Activated gamma-delta T cell (primary cell): ENCODE data around the gene CRYGN.
A peak's percentile ranks its signal among the peaks of the same experiment; 100 is the strongest.

Source experiments
- DNase-seq: peaks from one replicate; lab custom pipeline; 2025; lab: John Stamatoyannopoulos, UW

Gene CRYGN

GRCh38 chr7:151459726-151460473, 20.0 kb upstream of the CRYGN start:
- DNase-seq, result no peak

GRCh38 chr7:151457534-151457933, 17.6 kb upstream of the CRYGN start:
- no peak for DNase-seq

- no peak for DNase-seq
Measured at GRCh38 chr7:151456782-151457181, 16.8 kb upstream of the CRYGN start.

- no peak for DNase-seq
Measured at GRCh38 chr7:151456276-151456675, 16.3 kb upstream of the CRYGN start.

- DNase-seq, result no peak
Measured at GRCh38 chr7:151455690-151456089, 15.7 kb upstream of the CRYGN start.

GRCh38 chr7:151454932-151455530, 15.1 kb upstream of the CRYGN start:
- DNase-seq, result no peak

DNA sequence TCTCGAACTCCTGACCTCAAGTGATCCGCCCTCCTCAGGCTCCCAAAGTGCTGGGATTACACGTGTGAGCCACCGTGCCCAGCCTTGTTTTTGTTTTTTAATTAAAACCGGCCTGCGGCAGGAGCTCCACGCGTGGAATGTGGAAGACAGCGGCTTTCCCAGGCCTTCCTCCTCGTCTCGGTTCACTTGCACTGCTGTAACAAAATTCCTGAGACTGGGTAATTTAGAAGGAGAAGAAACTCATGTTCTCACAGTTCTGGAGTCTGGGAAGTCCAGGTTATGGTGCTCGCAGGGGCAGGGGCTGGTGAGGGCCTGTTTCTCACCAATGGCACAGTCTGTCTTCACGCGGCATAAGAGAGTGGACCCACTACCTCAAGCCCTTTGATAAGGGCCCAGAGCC, 14.4 kb upstream of the CRYGN start:
- DNase-seq, result no peak

- DNase-seq, result no peak
Measured at GRCh38 chr7:151453326-151453791, 13.4 kb upstream of the CRYGN start.

GRCh38 chr7:151452680-151453325, 12.9 kb upstream of the CRYGN start:
- no peak for DNase-seq

DNA sequence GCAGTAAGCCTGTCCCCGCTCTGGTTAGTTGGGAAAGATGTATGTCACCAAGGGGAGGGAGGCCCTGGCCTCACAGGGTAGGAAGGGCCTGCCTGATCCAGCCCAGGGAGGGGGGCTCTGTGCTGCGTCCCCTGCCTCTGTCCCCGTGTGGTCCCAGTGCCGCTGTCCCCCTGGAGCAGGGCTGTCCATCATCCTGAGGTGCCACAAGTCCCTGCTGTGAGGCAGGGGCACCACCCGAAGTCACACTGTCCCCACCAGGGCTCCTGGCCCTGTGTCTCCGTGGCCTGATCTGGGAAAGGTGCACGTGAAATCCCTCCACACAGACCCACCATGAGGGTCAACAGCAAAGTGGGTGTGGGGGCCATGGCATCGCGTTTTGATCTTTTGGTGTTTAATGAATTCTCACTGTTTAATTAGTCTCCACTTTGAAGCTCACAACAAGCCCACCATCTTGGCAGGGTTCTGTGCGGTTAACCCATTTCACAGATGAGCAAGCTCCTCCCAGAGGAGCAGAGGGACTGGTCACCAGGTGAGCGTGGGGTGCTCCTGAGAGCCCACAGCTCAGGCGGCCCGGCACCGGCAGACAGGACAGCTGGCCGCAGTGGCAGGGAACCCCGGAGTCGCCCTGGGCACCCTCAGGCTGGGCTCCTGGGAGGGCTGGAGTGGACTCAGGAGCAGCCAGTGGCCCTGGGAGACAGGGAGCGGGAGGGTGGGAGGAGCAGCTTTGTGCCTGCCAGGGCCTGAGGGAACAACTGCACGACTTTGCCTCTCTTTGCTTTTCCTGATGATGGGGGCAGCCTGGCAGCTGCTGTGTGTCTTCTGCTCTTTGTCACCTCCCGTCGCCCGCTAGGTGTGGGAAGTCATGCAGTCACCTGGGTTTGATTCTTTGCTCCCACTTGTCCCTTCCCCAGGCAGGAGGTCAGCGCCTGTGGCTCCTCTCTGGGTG, 12.0 kb upstream of the CRYGN start:
- DNase-seq, result no peak

DNA sequence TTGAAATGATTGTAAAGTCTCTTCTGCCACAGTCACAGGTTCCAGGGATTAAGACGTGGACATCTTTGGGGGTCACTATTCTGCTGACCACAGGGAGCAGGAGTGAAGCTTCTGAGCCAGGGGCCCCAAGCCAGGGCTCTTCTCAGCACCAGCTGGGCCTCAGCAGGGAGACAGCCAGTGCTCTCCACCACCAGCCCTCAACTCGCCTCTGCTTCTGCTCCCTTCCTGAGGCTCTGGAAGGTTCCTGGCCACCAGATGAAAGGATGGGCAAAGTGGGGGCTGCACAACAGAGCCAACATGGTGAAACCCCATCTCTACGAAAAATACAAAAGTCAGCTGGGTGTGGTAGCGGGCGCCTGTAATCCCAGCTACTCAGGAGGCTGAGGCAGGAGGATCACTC, 11.2 kb upstream of the CRYGN start:
- DNase-seq, result no peak

- no peak for DNase-seq
Measured at GRCh38 chr7:151449990-151450389, 10.0 kb upstream of the CRYGN start.

- DNase-seq, result peak; percentile 42
Measured at GRCh38 chr7:151448261-151449252, 8.6 kb upstream of the CRYGN start.

DNA sequence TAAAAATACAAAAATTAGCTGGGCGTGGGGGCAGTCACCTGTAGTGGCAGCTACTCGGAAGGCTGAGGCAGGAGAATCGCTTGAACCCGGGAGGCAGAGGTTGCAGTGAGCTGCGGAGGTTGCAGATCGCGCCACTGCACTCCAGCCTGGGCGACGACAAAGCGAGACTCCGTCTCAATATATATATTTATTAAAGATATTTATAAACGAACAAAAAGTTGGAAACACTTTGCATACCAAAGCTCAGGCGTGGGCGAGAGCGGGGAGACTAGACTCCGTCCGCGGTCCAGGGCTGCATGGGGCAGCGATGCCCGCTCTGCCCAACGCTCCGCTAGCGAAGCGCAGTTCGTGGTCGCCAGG, 7.9 kb upstream of the CRYGN start:
- no peak for DNase-seq

DNA sequence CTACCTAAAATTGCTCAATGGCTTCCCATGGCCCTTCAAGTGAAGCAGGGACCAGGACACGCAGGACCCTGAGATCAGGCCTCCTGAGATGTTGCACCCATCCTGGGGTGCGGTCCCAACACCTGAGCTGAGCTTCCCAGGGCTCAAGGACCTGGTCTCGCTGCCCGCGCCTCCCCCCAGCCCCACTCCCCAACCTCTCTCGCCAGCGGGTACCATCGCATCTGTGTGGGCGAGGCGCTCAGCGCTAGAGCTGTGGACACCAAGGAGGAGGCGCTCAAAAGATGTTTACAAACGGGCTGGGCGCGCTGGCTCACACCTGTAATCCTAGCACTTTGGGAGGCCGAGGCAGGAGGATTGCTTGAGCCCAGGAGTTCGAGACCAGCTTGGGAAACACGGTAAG, 7.4 kb upstream of the CRYGN start:
- no peak for DNase-seq

DNA sequence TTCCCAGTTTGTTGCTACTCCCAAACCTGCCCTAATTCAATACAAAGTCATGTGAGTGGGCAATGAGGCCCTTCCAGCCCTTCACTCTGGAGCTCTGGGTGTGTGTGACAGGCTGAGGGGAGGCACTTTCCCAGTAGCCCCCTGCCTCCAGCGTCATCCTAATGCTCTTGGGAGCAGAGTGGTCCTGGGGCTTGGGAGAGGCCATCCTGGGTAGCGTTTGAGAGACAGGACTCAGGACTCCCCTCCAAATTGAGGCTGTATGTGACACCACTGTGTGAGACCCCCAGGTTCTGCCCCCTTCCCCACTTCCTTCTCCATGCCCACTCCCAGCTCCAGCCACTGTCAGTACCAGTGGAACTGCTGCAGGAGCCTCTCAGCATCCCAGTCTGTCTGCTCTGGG, 6.5 kb upstream of the CRYGN start:
- DNase-seq, result no peak

GRCh38 chr7:151444632-151445031, 4.7 kb upstream of the CRYGN start:
- DNase-seq, result no peak

GRCh38 chr7:151442776-151443496, 3.0 kb upstream of the CRYGN start:
- DNase-seq, result no peak

DNA sequence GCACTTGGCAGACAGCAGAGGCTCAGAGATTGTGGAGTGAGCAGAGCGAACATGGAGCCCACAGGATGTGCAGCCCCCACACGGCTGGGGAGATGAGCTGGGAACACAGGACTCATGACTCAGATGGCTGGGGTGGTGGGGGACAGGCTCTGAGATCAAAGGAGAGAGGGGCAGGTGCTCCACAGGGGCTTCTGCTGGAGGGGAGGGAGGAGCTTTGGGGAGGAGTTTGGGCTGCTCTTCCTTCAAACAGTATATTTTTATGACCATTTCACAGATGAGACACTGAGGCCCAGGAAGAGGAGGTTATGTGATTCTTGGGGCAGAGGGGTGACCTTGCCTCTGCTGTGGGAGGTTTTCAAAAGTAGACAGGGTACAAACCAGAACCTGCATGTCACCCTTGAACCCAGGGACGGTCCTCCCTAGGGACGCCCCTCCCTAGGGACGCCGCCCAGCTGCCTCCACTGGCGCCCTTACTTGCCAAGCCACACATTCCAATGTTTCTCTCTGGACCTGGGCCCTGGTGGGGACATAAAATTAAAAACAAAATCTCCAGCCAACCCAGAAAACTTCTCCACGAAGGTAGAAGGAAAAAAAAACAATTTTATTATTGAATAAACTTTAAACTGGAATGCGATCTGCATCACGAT, 981 bp upstream of the CRYGN start:
- DNase-seq, result no peak
